Adrenal gland (tissue), 12 donors: Measurements from ENCODE around the gene PRRC2B. TPM values are rescaled to one million over a fixed set of nuclear protein-coding genes. Genes with fewer than 3 reads are reported as not detected.

Experiments
- DNase-seq, 7 donors: peaks; one replicate each; pipeline ENCODE4 v3.0.0-alpha.2; 2019 to 2020
- H3K27ac ChIP-seq, 5 donors: fragments of 200-600 bp; sonication (generic) in 4 of 5; 1 replicate in 3 of 5; 2 replicates in 2 of 5; pipeline versions ENCODE4 v1.5.1 to v1.8.0; 2016 to 2020; ENCODE audit warnings: mild to moderate bottlenecking in 1 of 5
- H3K27me3 ChIP-seq: fragments of 200-600 bp; 2 replicates; pipeline ENCODE4 v1.8.0; 2021
- H3K36me3 ChIP-seq, 2 donors: fragments of 200-600 bp; replicated peaks in 1 of 2; 1 replicate in 1 of 2; 2 replicates in 1 of 2; pipeline versions ENCODE4 v1.5.1 to v1.8.0; 2018 to 2022
- H3K4me1 ChIP-seq, 2 donors: fragments of 200-600 bp; replicated peaks in 1 of 2; 1 replicate in 1 of 2; 2 replicates in 1 of 2; pipeline versions ENCODE4 v1.5.1 to v1.8.0; 2018 to 2021
- H3K4me3 ChIP-seq, 4 donors: fragments of 200-600 bp; sonication (generic) in 3 of 4; one replicate each; pipeline ENCODE4 v1.5.1; 2016 to 2018
- H3K9me3 ChIP-seq, 3 donors: fragments of 200-600 bp; sonication (generic) in 1 of 3; replicated peaks in 1 of 3; 1 replicate in 2 of 3; 2 replicates in 1 of 3; pipeline versions ENCODE4 v1.5.1 to v1.8.0; 2016 to 2021
- POLR2A ChIP-seq, 2 donors: fragments of 450-650 bp; IDR thresholded peaks; one replicate each; pipeline ENCODE4 v1.6.1; 2017; ENCODE audit warnings: antibody characterized with exemption in 2 of 2, mild to moderate bottlenecking in 2 of 2, moderate library complexity in 1 of 2
- WGBS, 4 donors: extraction: QIAGEN DNeasy Blood & Tissue Kit in 2 of 4; methylation state at CpG; one replicate each; pipeline versions ENCODE4 v1.1.5 to v1.1.7; 2013 to 2017; 5-methylcytosine and 5-hydroxymethylcytosine counted together
- intact Hi-C, 2 donors: fragments of 100-400 bp; cut with DNase I; formaldehyde crosslinking; loops; one replicate each; pipeline versions ENCODE4 v1.14.1 to v1.15.0; 2022 to 2023
- polyA plus RNA-seq, 3 donors: library from polyadenylated mRNA; stranded (reverse); fragments of 200-250 nt in 2 of 3; fragments of 350-450 nt in 1 of 3; fragmentation: Illumina TruSeq in 1 of 3; extraction: RNeasy Lipid Tissue Mini Kit (QIAGEN cat#74804) in 1 of 3; gene quantifications; one replicate each; pipeline ENCODE4 v1.2.3, GENCODE V29; 2013 to 2014
- total RNA-seq, 9 donors: library from RNA; depleted of rRNA in 4 of 9; stranded (reverse); fragments of >200 nt in 4 of 9; fragments of 120-200 nt in 1 of 9; fragmentation: NEBNext Ultra II Directional in 1 of 9; extraction: Animal tissue kit (Norgen Biotek cat#: 25700) in 1 of 9; gene quantifications; one replicate each; pipeline versions ENCODE4 v1.1.0 to v1.2.4, GENCODE V29; 2013 to 2023
- TF ChIP-seq, protein P1 (sequence below), 6 experiments: fragments of 450-650 bp in 4 of 6; fragments of 200-600 bp in 2 of 6; sonication (generic) in 1 of 6; IDR thresholded peaks; 1 replicate in 5 of 6; 2 replicates in 1 of 6; pipeline versions ENCODE4 v1.5.1 to v1.8.0; 2016 to 2021; ENCODE audit warnings: antibody characterized with exemption in 6 of 6, mild to moderate bottlenecking in 2 of 6, moderate library complexity in 1 of 6
- donor health status: healthy with polysubstance abuse.
- donor health status: Bipolar disorder and iron deficiency.
- donor health status: DM: yes; HTN: yes; CAD: no.
- donor health status: DM: no; HTN: no; CAD: no.
- donor health status: DM: no; HTN: no; CAD: no.
- donor health status: DM: yes; HTN: yes; CAD: no.

PRRC2B gene
- total and polyA plus RNA-seq, 12 donors = 42.3 to 255 (median 145) TPM

- Histone ChIP-seq H3K27ac (peak overlapping the region; percentile 33 to 87 (median 72)), H3K36me3 (no peaks in the 10 kb centered on the region), H3K9me3 (no peaks in the 10 kb centered on the region), H3K27me3 (no peaks in the 10 kb centered on the region), H3K4me1 (peaks cover 51 to 84% of the 10 kb centered on the region in 2 donors), H3K4me3 (no peak overlapping the region)
- TF ChIP-seq POLR2A (IDR thresholded peaks at IDR 0.05) = peak in 1 of 2 donors; percentile 35
- TF ChIP-seq, protein P1, sequence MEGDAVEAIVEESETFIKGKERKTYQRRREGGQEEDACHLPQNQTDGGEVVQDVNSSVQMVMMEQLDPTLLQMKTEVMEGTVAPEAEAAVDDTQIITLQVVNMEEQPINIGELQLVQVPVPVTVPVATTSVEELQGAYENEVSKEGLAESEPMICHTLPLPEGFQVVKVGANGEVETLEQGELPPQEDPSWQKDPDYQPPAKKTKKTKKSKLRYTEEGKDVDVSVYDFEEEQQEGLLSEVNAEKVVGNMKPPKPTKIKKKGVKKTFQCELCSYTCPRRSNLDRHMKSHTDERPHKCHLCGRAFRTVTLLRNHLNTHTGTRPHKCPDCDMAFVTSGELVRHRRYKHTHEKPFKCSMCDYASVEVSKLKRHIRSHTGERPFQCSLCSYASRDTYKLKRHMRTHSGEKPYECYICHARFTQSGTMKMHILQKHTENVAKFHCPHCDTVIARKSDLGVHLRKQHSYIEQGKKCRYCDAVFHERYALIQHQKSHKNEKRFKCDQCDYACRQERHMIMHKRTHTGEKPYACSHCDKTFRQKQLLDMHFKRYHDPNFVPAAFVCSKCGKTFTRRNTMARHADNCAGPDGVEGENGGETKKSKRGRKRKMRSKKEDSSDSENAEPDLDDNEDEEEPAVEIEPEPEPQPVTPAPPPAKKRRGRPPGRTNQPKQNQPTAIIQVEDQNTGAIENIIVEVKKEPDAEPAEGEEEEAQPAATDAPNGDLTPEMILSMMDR (IDR thresholded peaks at IDR 0.05) = no peak
- WGBS, 4 donors = 24 to 30% (median 25%) methylated on average over 7 of the region's 7 CpGs
- intact Hi-C loops = no loop called here
- peak; percentile 59 to 86 (median 81) for DNase-seq
Measured at GRCh38 chr9:131418143-131419025, 24.5 kb downstream of the PRRC2B start.

- intact Hi-C loops = no loop called here
- no peak for TF ChIP-seq POLR2A (IDR thresholded peaks at IDR 0.05)
- TF ChIP-seq, protein P1 (IDR thresholded peaks at IDR 0.05) = no peak
Measured at GRCh38 chr9:131419026-131419614, 25.2 kb downstream of the PRRC2B start.

DNA sequence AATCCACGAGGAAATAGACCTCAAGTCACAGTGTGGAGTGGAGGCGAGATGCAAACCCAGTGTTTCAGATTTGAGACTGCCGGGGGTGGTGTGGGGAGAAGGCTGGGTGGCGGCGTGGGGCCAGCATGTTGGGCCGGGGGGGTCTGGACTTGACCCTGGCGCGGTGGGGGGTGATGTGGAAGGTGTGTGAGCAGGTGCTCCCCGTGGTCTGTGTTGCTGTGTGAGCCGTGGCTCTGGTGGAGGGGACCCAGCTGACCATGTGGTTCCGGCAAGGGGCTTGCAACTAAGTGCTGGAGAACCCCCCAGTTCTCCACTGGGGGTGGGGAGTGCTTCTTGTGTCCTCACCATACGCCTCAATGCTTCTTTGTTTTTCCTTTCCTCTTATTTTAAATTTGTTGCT lies 25.8 kb downstream of the PRRC2B start:
- TF ChIP-seq POLR2A (IDR thresholded peaks at IDR 0.05) = no peak
- TF ChIP-seq, protein P1 (IDR thresholded peaks at IDR 0.05) = no peak
- H3K4me1 ChIP-seq = peaks cover 54 to 85% of the 10 kb centered on the region in 2 donors
- H3K4me3 ChIP-seq = no peak overlapping the region
- no peaks in the 10 kb centered on the region for H3K27me3 ChIP-seq
- peak overlapping the region in 2 of 5 donors; percentile 72 to 87 for H3K27ac ChIP-seq
- no peaks in the 10 kb centered on the region for H3K9me3 ChIP-seq
- WGBS, 4 donors = 73 to 86% (median 81%) methylated on average over 8 to 12 of the region's 12 CpGs
- DNase-seq = peak in 1 of 7 donors; percentile 23
- intact Hi-C loops = loop anchor here in 1 of 2 donors (5.0 kb wide), 1 partner anchor 53 kb away; no protein-coding TSS in a partner anchor
- no peaks in the 10 kb centered on the region for H3K36me3 ChIP-seq

More at GRCh38 chr9:131419026-131419614, 25.2 kb downstream of the PRRC2B start:
- Histone ChIP-seq H3K9me3 (no peaks in the 10 kb centered on the region), H3K27ac (peak overlapping the region; percentile 33 to 87 (median 72)), H3K27me3 (no peaks in the 10 kb centered on the region), H3K4me1 (peaks cover 53 to 85% of the 10 kb centered on the region in 2 donors), H3K36me3 (no peaks in the 10 kb centered on the region), H3K4me3 (no peak overlapping the region)
- DNase-seq = peak in 1 of 7 donors; percentile 13
- 55 to 69% (median 57%) methylated on average over 6 to 8 of the region's 8 CpGs for WGBS, 4 donors

GRCh38 chr9:131420980-131421624 lies 27.2 kb downstream of the PRRC2B start:
- intact Hi-C loops = loop anchor here in 1 of 2 donors (5.0 kb wide), 1 partner anchor 51 kb away; no protein-coding TSS in a partner anchor
- Histone ChIP-seq H3K9me3 (no peaks in the 10 kb centered on the region), H3K27ac (peak overlapping the region; percentile 42 to 87 (median 80)), H3K4me3 (no peak overlapping the region), H3K4me1 (peaks cover 54 to 75% of the 10 kb centered on the region in 2 donors), H3K27me3 (no peaks in the 10 kb centered on the region), H3K36me3 (no peaks in the 10 kb centered on the region)
- WGBS, 4 donors = 16 to 31% (median 25%) methylated on average over 12 to 13 of the region's 13 CpGs
- peak in 1 of 2 donors; percentile 28 for TF ChIP-seq POLR2A (IDR thresholded peaks at IDR 0.05)
- TF ChIP-seq, protein P1 (IDR thresholded peaks at IDR 0.05) = peak in 2 of 6 experiments; percentile 14 to 25
- peak in 6 of 7 donors; percentile 49 to 82 (median 65) for DNase-seq
